WTC11 (cell line): ENCODE measurements around the gene MIAT. TPM values are rescaled to one million over a fixed set of nuclear protein-coding genes. Genes with fewer than 3 reads are reported as not detected.

Experiments
- ATF1 ChIP-seq: sonication (generic); formaldehyde crosslinking; IDR thresholded peaks from 2 replicates; pipeline ENCODE4 v1.8.1; 2023; ENCODE audit warnings: mild to moderate bottlenecking, moderate library complexity, missing genetic modification reagents
- GTF2I ChIP-seq: fragments of 250-450 bp; sonication (Bioruptor Pico); conservative IDR thresholded peaks from 2 replicates; pipeline ENCODE4 v1.4.0; 2021; ENCODE audit warnings: mild to moderate bottlenecking
- HMGA2 ChIP-seq: fragments of 250-450 bp; sonication (Bioruptor Pico); IDR thresholded peaks from 2 replicates; pipeline ENCODE4 v1.4.0; 2021; ENCODE audit warnings: mild to moderate bottlenecking, moderate library complexity
- MXD4 ChIP-seq: fragments of 250-450 bp; sonication (Bioruptor Pico); IDR thresholded peaks from 2 replicates; pipeline ENCODE4 v1.8.0; 2021; ENCODE audit warnings: mild to moderate bottlenecking, moderate library complexity, borderline replicate concordance
- total RNA-seq: library from RNA; stranded (reverse); gene quantifications from 3 replicates; pipeline ENCODE4 v1.2.3, GENCODE V29; 2021
- TF ChIP-seq, protein P1 (sequence below): fragments of 250-450 bp; sonication (Bioruptor Pico); IDR thresholded peaks from 2 replicates; pipeline ENCODE4 v1.9.0; 2021; ENCODE audit warnings: mild to moderate bottlenecking, borderline replicate concordance
- TF ChIP-seq, protein P2 (sequence below): fragments of 250-450 bp; sonication (Bioruptor Pico); IDR thresholded peaks from 2 replicates; pipeline ENCODE4 v1.9.0; 2021; ENCODE audit warnings: moderate library complexity, mild to moderate bottlenecking, inconsistent platforms, borderline replicate concordance
- TF ChIP-seq, protein P3 (sequence below): sonication (generic); formaldehyde crosslinking; IDR thresholded peaks from 2 replicates; pipeline ENCODE4 v1.8.1; 2022; ENCODE audit warnings: low read depth, missing genetic modification reagents, borderline replicate concordance
- TF ChIP-seq, protein P4 (sequence below): sonication (generic); formaldehyde crosslinking; IDR thresholded peaks from 2 replicates; pipeline ENCODE4 v1.8.1; 2022; ENCODE audit warnings: missing genetic modification reagents, borderline replicate concordance
- TF ChIP-seq, protein P5 (sequence below): sonication (generic); formaldehyde crosslinking; IDR thresholded peaks from 2 replicates; pipeline ENCODE4 v1.8.1; 2023; ENCODE audit warnings: mild to moderate bottlenecking, missing genetic modification reagents, borderline replicate concordance
- TF ChIP-seq, protein P6 (sequence below): sonication (generic); formaldehyde crosslinking; IDR thresholded peaks from 2 replicates; pipeline ENCODE4 v1.8.1; 2023; ENCODE audit warnings: mild to moderate bottlenecking, missing genetic modification reagents, moderate library complexity
- TF ChIP-seq, protein P7 (sequence below): sonication (generic); formaldehyde crosslinking; IDR thresholded peaks from 2 replicates; pipeline ENCODE4 v1.8.0; 2023; ENCODE audit warnings: missing genetic modification reagents

Gene MIAT
- total RNA-seq, 1 experiment from 2014 or later = 50.7 TPM

DNA sequence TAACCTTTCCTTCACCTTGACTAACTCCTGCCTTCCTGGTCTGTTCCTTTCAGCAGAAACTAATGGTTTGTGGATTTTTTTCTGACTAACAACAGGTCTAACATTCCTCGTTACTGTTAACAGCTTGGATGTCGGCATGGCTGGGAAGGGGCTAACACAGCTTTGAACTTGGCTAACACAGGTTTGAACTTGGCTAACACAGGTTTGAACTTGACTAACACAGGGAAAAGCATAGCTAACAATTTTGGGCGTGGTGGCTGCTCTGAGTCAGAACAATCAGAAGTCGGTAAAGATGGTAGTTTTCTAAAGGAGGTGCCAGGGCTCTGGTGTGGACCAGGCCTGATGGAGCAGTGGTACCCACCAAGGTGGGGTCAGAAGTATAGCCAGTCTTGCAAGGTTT, 16.1 kb downstream of the MIAT start (continued):
- TF ChIP-seq, protein P1, sequence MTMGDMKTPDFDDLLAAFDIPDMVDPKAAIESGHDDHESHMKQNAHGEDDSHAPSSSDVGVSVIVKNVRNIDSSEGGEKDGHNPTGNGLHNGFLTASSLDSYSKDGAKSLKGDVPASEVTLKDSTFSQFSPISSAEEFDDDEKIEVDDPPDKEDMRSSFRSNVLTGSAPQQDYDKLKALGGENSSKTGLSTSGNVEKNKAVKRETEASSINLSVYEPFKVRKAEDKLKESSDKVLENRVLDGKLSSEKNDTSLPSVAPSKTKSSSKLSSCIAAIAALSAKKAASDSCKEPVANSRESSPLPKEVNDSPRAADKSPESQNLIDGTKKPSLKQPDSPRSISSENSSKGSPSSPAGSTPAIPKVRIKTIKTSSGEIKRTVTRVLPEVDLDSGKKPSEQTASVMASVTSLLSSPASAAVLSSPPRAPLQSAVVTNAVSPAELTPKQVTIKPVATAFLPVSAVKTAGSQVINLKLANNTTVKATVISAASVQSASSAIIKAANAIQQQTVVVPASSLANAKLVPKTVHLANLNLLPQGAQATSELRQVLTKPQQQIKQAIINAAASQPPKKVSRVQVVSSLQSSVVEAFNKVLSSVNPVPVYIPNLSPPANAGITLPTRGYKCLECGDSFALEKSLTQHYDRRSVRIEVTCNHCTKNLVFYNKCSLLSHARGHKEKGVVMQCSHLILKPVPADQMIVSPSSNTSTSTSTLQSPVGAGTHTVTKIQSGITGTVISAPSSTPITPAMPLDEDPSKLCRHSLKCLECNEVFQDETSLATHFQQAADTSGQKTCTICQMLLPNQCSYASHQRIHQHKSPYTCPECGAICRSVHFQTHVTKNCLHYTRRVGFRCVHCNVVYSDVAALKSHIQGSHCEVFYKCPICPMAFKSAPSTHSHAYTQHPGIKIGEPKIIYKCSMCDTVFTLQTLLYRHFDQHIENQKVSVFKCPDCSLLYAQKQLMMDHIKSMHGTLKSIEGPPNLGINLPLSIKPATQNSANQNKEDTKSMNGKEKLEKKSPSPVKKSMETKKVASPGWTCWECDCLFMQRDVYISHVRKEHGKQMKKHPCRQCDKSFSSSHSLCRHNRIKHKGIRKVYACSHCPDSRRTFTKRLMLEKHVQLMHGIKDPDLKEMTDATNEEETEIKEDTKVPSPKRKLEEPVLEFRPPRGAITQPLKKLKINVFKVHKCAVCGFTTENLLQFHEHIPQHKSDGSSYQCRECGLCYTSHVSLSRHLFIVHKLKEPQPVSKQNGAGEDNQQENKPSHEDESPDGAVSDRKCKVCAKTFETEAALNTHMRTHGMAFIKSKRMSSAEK (CRISPR knock-in tag) = no peak
- TF ChIP-seq, protein P2, sequence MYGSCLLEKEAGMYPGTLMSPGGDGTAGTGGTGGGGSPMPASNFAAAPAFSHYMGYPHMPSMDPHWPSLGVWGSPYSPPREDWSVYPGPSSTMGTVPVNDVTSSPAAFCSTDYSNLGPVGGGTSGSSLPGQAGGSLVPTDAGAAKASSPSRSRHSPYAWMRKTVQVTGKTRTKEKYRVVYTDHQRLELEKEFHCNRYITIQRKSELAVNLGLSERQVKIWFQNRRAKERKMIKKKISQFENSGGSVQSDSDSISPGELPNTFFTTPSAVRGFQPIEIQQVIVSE (CRISPR knock-in tag) = no peak
- TF ChIP-seq, protein P3, sequence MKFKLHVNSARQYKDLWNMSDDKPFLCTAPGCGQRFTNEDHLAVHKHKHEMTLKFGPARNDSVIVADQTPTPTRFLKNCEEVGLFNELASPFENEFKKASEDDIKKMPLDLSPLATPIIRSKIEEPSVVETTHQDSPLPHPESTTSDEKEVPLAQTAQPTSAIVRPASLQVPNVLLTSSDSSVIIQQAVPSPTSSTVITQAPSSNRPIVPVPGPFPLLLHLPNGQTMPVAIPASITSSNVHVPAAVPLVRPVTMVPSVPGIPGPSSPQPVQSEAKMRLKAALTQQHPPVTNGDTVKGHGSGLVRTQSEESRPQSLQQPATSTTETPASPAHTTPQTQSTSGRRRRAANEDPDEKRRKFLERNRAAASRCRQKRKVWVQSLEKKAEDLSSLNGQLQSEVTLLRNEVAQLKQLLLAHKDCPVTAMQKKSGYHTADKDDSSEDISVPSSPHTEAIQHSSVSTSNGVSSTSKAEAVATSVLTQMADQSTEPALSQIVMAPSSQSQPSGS (CRISPR knock-in tag) = no peak
- TF ChIP-seq, protein P4, sequence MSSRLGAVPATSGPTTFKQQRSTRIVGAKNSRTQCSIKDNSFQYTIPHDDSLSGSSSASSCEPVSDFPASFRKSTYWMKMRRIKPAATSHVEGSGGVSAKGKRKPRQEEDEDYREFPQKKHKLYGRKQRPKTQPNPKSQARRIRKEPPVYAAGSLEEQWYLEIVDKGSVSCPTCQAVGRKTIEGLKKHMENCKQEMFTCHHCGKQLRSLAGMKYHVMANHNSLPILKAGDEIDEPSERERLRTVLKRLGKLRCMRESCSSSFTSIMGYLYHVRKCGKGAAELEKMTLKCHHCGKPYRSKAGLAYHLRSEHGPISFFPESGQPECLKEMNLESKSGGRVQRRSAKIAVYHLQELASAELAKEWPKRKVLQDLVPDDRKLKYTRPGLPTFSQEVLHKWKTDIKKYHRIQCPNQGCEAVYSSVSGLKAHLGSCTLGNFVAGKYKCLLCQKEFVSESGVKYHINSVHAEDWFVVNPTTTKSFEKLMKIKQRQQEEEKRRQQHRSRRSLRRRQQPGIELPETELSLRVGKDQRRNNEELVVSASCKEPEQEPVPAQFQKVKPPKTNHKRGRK = no peak
- no peak for TF ChIP-seq MXD4
- TF ChIP-seq, protein P5, sequence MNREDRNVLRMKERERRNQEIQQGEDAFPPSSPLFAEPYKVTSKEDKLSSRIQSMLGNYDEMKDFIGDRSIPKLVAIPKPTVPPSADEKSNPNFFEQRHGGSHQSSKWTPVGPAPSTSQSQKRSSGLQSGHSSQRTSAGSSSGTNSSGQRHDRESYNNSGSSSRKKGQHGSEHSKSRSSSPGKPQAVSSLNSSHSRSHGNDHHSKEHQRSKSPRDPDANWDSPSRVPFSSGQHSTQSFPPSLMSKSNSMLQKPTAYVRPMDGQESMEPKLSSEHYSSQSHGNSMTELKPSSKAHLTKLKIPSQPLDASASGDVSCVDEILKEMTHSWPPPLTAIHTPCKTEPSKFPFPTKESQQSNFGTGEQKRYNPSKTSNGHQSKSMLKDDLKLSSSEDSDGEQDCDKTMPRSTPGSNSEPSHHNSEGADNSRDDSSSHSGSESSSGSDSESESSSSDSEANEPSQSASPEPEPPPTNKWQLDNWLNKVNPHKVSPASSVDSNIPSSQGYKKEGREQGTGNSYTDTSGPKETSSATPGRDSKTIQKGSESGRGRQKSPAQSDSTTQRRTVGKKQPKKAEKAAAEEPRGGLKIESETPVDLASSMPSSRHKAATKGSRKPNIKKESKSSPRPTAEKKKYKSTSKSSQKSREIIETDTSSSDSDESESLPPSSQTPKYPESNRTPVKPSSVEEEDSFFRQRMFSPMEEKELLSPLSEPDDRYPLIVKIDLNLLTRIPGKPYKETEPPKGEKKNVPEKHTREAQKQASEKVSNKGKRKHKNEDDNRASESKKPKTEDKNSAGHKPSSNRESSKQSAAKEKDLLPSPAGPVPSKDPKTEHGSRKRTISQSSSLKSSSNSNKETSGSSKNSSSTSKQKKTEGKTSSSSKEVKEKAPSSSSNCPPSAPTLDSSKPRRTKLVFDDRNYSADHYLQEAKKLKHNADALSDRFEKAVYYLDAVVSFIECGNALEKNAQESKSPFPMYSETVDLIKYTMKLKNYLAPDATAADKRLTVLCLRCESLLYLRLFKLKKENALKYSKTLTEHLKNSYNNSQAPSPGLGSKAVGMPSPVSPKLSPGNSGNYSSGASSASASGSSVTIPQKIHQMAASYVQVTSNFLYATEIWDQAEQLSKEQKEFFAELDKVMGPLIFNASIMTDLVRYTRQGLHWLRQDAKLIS = no peak
- TF ChIP-seq, protein P6, sequence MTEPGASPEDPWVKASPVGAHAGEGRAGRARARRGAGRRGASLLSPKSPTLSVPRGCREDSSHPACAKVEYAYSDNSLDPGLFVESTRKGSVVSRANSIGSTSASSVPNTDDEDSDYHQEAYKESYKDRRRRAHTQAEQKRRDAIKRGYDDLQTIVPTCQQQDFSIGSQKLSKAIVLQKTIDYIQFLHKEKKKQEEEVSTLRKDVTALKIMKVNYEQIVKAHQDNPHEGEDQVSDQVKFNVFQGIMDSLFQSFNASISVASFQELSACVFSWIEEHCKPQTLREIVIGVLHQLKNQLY (CRISPR knock-in tag) = no peak
- TF ChIP-seq GTF2I (CRISPR knock-in tag) = no peak
- TF ChIP-seq, protein P7, sequence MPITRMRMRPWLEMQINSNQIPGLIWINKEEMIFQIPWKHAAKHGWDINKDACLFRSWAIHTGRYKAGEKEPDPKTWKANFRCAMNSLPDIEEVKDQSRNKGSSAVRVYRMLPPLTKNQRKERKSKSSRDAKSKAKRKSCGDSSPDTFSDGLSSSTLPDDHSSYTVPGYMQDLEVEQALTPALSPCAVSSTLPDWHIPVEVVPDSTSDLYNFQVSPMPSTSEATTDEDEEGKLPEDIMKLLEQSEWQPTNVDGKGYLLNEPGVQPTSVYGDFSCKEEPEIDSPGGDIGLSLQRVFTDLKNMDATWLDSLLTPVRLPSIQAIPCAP (CRISPR knock-in tag) = no peak
- no peak for TF ChIP-seq HMGA2 (CRISPR knock-in tag)
- TF ChIP-seq ATF1 = no peak
